DMS 273 treated with DMSO at 0.1 percent for 48 hours (cell line): ENCODE measurements around the gene SP4.
"Not testable (repeated sequence)": the region's sequence is repeated elsewhere in the genome, so short reads cannot be mapped to it uniquely, and the experiment has no call there.

Experiments
- DNase-seq: peaks from one replicate; lab custom pipeline; 2025; lab: John Stamatoyannopoulos, UW

Gene SP4

GRCh38 chr7:21526007-21526406, 98.1 kb downstream of the SP4 start:
- DNase-seq = no peak

GRCh38 chr7:21526448-21526847, 98.6 kb downstream of the SP4 start:
- DNase-seq = no peak

GRCh38 chr7:21532485-21532884, 104.6 kb downstream of the SP4 start:
- not testable (repeated sequence) for DNase-seq

- DNase-seq = not testable (repeated sequence)
Observed at GRCh38 chr7:21533646-21534045, 105.8 kb downstream of the SP4 start.

GRCh38 chr7:21536445-21537118, 108.7 kb downstream of the SP4 start:
- not testable (repeated sequence) for DNase-seq

- no peak for DNase-seq
Observed at GRCh38 chr7:21538936-21539495, 111.1 kb downstream of the SP4 start.

- no peak for DNase-seq
Observed at GRCh38 chr7:21542891-21543527, 115.1 kb downstream of the SP4 start, which contains the start of gene DNAH11. Gene DNAH11 (plus strand): TSS chr7:21543039. CDS start chr7:21543246, 207 bp downstream.

GRCh38 chr7:21543528-21544302, 115.8 kb downstream of the SP4 start:
- DNase-seq = no peak

- DNase-seq = no peak
Observed at GRCh38 chr7:21544303-21544656, 116.4 kb downstream of the SP4 start.

GRCh38 chr7:21544715-21545114, 116.8 kb downstream of the SP4 start:
- DNase-seq = no peak

GRCh38 chr7:21547501-21547900, 119.6 kb downstream of the SP4 start:
- no peak for DNase-seq

GRCh38 chr7:21548491-21548890, 120.6 kb downstream of the SP4 start:
- no peak for DNase-seq

GRCh38 chr7:21550076-21550475, 122.2 kb downstream of the SP4 start:
- DNase-seq = no peak

- DNase-seq = no peak
Observed at GRCh38 chr7:21550821-21551531, 123.1 kb downstream of the SP4 start.

GRCh38 chr7:21562385-21562784, 134.5 kb downstream of the SP4 start:
- DNase-seq = no peak
